Measurements from ENCODE around the gene RCSD1.

DNA sequence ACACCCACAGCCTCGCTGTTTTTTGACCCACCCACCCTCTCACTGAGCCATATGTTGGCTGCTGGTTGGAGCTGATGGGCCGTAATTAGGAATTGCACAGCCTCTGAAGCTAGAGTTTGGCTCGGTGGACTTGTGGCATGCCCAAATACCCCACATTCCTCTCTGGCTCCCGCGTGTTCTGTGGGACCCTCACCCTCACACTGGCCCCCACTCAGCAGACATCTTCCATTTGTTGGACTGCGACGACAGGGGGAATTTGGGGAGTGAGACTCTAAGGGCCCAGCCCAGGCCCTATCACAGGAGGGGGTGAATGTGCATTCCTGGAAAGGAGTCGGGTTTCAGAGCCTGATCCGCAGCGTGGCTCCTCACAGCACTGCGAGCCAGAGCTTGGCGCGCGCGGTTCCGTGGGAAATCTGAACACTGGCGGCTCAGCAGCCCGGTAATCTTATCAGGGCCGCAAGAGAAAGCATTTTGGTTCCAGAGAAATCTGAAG is 5.2 kb downstream of the RCSD1 start:
- TF ChIP-seq, protein P1, sequence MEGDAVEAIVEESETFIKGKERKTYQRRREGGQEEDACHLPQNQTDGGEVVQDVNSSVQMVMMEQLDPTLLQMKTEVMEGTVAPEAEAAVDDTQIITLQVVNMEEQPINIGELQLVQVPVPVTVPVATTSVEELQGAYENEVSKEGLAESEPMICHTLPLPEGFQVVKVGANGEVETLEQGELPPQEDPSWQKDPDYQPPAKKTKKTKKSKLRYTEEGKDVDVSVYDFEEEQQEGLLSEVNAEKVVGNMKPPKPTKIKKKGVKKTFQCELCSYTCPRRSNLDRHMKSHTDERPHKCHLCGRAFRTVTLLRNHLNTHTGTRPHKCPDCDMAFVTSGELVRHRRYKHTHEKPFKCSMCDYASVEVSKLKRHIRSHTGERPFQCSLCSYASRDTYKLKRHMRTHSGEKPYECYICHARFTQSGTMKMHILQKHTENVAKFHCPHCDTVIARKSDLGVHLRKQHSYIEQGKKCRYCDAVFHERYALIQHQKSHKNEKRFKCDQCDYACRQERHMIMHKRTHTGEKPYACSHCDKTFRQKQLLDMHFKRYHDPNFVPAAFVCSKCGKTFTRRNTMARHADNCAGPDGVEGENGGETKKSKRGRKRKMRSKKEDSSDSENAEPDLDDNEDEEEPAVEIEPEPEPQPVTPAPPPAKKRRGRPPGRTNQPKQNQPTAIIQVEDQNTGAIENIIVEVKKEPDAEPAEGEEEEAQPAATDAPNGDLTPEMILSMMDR (IDR thresholded peaks at IDR 0.05; ENCODE audit: low read depth, low read length) = no peak
- no peak for TF ChIP-seq EZH2phosphoT487 (IDR thresholded peaks at IDR 0.05; ENCODE audit: low read depth)
